ENCODE results near the gene DTNA.
"Not testable (repeated sequence)": the region's sequence is repeated elsewhere in the genome, so short reads cannot be mapped to it uniquely, and the experiment has no call there.

DTNA gene

DNA sequence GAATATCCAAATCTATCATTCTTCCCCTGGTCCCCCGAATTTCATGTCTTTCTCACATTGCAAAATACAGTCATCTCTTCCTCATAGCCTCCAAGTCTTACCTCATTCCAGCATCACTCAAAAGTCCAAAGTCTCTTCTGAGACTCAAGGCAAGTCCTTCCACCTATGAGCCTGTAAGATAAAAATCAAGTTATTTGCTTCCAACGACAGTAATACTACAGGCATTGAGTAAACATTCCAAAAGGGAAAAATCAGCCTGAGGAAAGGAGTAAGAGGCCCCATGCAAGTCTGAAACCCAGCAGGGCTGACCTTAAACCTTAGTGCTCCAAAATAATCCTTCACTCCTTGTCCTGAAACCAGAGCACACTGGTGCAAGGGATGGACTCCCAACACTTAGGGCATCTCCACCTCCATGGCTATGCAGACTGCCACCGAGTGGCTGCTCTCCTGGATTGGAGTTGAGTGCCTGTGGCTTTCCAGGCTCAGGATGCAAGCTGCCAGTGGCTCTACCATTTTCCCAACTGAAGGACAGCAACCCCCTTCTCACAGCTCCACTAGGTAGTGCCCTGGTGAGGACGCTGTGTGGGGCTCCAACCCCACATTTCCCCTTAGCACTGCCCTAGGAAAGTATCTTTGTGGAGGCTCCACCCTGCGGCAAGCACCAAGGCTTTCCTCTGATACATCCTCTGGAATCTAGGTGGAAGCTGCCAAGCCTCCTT is 16.3 kb downstream of the DTNA start:
- no peak for DNase-seq

DNA sequence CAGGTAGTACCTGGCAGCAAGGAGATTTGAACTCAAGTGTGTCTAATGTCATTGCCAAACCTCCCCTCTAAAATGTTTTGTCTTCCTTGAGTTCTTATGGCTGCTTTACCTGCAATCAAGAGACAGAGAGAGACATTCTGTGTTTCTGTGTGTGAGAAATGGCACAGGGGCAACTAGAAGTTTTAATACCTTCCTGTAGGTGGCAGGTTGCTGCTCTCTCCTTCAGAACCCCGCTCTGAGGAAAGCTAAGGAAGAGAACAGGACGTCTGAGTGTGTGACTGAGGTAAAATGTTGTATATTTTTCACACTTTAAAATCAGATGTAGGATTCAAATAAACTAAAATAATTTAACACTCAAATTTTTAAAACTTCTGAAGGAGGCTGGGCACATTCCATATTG is 19.2 kb downstream of the DTNA start:
- no peak for DNase-seq

DNA sequence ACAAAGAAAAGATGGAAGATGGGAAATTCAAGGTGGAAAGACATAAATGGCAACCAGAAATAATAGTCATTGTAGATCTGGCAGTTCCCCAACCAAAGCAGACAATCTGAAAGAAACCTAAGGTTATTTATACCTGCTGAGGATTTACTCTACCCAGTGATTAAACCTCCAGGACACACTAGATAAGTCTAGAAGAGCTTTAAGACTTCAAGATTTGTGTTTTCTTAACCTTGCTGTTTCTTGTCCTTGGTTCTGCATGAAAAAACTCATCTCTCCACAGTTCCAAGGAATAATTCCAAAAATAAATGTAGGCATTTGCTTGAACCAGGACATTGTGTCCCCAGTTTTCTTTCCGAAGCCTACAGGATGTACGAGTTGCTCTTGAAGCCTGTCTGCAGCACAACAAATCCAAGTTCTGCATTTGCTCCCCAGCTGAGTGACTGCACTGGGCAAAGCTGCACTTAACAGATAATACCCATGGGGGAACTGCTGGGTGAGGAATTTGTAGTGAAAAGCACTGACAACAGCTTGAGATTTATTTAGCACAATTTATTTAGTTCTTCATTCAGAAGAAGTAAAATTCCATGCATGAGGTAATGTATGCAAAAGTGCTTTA is 19.8 kb downstream of the DTNA start:
- no peak for DNase-seq

DNA sequence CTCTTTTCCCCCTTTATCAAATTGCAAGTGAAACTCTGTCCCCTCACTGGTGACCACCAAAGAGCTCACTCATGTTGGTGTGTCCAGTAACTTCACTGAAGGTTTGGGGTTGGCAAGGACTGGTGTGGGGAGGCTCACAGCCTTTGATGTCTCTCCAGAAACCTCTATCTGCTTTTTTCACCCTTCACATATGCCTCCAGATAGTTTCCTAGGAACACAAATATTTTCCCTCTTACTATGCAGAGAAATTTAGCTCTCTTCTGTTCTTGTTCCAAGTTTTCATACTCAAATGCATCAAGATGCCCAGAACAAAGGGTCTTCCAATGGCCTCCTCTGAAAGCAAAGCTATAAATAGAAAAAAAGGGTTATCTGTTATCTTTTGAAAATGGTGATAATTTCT is 20.7 kb downstream of the DTNA start:
- no peak for DNase-seq

DNA sequence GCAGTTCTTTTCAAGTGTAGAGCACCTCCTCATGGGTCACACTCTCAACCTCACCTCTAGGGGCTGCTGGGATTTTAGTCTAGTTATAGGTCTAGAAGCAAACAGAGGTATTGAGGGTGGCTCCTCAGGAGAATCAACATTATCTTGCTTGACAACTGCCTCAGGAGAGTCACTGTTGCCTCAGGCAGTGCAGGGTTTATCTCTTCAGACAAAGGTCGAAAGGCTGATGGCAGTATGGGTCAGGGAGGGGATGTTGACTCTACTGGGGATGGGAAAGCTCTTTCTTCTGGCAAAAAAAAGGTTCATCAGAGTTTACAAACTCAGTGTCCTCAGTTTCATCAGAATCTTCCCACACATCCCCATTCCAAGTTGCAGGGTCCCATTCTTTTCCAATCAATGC is 24.0 kb downstream of the DTNA start:
- no peak for DNase-seq

DNA sequence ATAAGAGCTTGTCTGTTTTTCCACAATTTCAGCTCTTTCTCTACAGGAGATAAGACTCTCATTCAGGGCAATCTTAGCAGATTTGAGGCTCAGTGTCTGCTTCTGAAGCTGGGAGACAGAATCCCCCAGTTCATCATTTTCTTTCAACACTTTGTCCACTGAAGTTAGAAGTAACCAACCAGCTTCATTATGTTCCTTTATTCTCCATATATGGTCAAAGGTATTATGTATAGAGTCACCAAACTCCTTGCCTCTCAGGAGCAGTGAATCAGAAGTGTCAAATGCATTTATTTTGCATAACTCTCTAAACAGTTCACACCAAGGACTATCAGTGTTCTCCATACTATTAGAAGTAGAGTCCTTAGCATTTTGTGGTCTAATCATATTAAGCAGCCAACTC is 24.4 kb downstream of the DTNA start:
- DNase-seq, result not testable (repeated sequence)

DNA sequence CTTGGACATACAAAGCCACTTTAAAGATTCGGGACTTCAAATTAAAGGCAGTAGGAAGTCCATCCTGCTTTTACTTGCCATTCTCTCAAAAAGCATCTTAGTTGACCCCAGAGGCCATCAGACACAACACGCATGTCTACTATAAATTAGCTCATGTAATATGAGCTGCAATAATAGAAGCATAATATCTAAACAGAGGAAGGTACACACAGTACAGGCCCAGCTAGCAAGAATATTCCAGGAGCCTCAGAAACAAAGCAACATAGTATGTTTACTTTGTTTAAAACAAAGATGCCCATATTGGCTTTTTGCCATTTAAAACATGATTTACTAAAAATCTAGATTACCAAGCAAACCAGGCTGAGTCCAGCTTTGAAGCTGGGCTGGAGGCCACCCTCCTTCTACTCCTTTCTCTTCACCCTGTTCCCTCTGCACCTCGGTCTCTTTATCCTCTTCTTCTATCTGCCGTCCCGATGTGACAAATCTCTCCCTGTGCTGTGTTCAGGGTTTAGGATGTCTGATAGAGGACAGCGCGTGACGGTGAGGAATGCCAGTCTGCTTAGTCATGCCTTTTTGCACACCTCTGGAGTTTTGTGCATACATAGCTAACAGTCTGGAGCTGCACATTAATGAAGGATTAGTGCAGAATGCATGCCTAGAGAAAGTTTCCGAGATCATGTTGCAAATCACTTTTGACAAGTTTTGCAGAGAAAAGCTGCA is 28.2 kb downstream of the DTNA start:
- DNase-seq, result no peak

DNA sequence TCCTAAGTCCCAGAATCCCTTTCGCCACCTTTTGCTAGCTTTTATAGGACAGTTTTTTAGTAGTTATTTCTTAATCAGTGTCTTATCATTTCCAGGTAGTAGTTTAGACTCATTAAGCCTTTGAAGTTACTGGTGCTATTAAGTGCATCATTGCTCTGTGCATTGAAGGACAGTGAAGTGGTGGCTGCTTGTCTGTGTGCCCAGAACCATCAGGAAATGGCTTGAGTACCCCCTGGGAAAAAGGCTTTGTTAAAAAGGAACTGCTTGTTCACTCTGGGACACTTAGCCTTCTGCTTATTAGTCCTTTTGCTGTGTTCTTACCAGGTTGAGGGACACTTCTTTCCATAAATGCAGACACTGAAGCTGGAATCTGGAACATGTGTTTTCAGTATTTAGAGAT is 30.0 kb downstream of the DTNA start:
- no peak for DNase-seq

DNA sequence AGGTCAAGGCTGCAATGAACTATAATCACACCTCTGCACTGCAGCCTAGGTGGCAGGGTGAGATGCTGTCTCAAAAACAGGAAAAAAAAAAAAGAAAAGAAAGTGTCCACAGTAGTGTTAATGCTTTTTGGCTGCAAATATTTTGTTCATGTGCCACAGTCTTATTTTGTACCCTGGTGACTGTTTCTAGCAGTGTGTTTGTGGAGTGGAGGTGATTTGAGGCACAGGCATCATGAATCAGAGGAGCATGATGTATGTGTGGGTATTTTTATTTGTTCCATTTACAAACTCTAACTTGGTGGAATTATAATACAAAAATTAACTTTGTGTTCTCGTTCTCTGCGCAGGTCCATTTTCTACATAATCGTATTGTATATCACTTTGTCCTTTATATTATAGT is 30.6 kb downstream of the DTNA start:
- no peak for DNase-seq

DNA sequence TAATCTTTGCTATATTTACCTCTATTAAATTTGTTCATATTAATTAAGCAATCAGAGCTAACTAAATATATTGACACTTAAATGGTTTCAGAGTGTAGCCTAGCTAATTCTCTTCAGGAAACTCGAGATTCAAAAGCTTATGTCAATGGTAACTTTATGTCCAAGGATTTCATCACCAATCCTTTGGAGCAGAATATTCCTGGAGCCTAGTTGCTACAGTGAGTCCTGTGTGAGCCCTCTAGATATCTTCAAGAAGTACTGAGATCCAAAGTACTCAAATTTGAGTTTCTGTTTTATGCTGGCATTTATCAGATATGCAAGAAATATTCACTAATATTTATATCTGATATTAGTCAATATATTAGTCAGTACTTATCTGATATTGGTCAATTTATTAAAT is 31.3 kb downstream of the DTNA start:
- DNase-seq, result no peak

DNA sequence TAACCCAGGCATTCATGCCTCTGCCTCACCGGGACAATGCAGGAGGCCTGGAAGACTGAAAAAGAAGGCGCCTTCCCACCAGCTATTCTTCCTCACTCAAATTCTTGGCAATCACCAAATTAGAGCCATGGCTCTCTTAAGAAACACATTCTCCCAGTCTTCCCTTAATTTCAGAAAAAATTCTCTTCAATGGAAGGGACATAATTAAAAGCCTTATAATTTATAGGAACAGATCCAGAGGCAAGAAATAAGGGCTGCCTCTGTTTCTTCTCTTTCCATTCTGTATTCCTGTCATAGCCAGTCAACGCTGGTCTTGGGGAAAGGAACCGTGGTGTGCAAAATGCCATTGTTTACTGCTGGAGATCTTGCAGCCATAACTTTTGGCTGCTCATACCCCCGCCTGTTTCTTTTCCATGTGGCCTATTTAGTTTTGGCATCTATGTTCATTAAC is 32.8 kb downstream of the DTNA start:
- no peak for DNase-seq

DNA sequence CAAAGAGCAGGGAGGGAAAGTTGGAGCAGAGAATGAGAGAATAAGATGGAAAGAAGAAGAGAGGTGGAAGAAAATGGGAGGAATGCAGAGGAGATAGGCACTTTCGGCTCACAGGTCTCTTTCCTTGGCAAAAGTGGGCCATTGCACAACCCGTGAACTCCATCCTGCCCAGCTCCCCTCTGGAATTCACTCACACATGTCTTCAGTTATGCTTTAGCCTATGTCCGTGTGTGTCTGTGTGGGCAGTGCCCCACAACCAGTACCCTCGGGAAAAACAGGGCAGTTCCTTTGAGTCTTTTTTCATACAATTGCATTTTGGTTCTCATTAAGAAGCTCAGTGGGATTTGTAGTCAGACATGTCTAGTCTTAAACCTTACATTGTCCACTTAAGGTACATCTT is 34.5 kb downstream of the DTNA start:
- no peak for DNase-seq

DNA sequence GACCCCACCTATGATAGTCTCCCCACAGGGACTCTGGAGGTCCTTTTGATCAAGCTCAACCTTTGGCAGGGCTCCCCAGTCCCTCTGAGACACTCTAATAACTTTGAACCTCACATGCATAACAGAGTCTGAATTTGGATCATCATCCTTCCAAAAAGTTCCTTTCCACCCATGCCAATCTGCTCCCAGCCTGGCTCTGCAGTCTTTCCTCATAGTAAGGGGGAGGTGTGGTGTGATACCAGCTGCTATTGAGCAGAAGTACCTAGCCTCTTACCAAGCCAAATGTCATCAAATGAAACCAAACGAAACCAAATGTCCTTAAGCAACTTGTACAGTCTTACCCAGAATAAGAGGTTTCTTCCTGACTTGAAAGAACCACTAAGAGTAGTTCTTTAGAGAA is 36.5 kb downstream of the DTNA start:
- DNase-seq, result no peak

DNA sequence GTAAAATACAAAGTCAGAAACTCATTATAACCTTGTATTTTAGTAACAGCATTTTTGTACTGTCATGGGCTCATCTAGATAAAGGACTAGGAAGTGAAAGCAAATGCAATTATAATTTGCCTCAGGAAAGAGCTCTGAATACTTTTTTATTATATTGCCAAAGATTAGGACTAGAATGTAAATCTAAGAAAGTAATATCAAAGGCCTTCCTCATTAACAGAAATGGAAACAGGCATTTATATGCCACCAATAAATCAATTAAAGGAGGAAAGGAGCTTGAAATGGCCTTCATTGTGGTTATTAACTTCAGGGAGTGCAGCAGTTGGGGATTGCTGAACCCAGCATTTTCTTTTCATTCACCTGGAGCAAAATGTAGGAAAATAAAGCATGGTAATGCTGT is 39.6 kb downstream of the DTNA start:
- DNase-seq, result no peak

DNA sequence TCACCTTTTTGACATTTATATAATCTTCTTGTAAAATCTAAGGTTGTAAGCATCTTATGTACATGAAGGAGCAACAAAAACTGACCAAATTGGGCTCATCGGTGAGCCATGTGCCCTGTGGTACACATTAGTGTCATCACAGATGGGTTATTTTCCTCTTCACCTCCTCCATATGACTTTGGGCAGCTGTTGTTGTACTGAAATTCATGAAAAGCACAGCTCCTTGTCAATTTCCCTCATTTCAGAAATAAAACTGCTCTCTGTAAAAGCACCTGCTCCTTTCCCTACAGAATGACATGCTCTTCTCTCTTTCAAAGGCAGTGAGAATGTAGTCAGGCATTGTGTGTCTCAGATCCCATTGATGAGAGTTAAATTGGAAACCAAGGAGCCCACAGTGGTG is 42.0 kb downstream of the DTNA start:
- DNase-seq, result no peak

DNA sequence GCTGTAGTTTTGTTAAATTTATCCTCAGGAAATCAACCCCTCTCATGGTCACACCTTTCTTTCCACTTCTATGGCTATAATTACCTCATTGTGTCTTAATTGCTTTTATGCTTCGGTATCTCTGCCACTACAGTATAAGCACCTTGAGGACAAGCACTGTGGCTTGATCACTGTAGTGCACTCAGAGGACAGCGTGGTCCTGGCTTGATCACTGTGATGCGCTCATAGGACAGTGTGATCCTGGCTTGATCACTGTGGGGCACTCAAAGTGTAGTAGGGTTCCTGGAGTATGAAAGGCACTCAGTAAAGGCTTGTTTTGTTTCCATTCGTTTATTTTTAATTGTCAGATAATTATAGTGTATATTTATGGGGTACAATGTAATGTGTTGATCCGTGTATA is 44.2 kb downstream of the DTNA start:
- no peak for DNase-seq

DNA sequence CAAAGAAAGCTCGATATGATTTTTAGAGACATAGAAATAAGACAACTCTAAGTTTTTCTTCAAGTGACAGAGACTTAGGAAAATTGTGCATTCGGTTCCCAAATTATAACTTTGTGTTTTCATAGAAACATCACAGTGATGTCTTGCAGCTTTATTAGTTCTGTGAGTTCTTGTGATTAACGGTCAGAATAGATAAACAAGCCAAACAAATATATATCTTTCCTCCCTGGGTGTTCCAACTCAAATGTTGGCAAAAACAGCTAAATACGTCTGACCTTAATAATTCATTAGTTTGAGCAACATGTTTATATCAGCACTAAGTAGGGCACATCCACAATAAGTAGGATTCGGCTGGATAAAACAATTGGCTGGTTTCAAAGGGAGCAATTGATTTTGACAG is 47.6 kb downstream of the DTNA start:
- DNase-seq, result no peak

DNA sequence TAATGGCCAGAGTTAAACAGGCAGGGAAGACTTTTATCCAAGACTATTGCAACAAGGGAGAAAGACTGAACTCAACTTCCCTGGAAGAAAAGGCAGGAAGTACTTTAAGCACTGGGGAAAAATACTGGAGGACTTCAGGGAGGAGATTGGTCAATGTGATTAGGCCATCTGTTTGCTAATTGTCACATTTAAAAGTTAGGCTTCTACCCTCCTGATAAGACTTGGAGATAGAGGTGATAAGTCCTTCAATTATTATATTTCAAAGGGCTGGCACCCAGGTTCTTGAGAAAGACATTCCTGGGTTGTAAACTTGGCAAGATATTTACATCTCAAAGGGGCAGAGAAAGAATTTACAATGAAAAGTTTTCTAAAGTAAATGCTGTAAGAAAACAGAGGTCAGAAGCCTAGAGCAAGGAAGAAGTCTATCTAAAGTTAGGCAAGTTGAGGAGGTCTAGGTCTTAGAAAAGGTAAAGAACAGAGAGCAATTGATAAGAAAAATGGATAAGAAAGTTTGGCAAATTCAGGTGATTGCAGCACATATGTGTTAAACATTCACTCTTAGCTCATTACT is 48.4 kb downstream of the DTNA start:
- no peak for DNase-seq

DNA sequence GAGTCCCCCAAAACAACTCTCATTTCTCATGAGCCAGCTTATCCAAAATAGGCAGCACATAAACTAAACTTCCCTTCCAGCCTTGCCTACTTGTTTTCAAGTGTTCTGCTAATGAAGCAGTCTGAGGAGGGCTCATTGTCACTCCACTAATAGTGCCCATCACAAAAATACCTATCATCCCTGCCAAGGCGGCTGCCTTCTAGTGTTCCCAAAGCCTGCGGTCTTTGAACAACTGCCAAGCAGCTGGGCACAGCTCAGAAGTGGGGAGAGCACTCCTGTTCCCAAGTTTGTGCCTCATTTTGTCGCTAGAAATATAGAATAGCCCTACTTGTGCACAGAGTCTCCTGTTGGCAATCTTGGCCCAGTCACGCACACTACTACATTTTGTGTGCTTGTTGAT is 50.3 kb downstream of the DTNA start:
- DNase-seq, result no peak

DNA sequence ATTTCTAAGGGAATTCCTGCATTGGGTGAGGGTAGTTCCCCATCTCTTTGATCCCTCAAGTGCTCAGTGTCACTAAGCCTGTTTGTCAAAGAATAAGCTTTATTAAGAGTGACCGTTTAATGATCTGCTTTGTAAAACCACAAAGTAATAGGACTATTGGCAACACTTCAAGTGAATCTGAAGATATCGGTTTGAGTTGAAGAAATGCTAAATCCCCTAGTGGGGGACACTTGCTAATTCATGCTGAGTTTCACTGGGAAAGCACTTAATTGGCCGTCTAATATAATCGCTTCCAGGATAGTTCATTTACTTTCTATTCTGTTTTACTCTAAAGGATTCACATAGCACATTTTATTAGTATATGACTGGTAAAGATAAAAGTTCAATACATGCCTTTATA is 54.4 kb downstream of the DTNA start:
- no peak for DNase-seq

DNA sequence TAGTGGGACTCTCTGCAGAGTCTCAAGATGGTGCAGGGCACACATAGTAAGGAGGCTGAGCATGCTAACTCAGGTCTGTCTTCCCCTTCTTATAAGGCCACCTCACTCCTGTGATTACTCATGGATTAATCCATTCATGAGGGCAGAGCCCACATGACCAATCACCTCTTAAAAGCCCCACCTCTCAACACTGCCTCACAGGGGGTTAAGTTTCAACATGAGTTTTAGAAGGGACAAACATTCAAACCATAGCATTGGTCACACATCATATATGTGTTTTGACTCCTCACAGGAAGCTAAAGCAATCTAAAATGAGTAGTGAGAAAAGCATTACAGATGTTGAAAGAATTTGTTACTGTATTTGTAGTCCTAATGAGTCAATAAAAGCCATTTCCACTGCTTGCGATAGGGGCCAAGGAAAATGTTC is 57.5 kb downstream of the DTNA start:
- DNase-seq, result no peak

DNA sequence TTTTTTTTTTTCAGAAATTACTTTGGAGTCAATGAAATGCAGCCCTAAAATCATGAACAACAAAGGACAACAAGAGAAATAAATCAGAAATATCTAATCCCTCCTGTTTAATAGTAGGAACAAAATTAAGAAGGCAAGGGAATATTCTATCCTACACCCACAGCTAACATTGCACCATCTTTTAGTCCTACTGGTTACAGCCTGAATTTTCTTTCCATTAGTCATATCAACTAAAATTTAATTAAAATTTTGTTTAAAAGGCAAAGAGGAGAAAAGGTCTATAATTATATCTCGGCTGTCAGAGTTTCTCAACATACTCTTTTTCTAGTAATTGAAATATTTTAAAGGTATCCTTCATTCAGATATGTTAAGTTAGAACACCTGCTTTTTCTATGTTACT is 61.9 kb downstream of the DTNA start:
- no peak for DNase-seq

DNA sequence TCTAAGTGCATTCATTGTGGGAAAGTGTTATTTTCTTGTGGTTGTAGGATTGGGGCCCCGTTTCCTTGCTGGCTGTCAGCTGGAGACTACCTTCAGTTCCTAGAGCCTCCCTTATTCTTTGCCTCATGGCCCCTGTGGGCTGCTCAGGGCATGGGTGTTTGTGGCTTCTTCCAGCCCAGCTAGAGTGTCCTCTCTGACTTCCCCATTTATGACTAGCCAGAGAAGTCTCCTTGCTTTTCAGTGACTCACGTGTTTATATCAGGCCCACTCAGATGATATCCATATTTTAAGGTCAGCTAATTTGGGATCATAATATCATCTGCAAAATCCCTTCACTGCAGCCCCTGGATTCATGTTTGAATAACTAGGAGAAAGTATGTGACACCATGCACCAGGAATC is 62.8 kb downstream of the DTNA start:
- no peak for DNase-seq

DNA sequence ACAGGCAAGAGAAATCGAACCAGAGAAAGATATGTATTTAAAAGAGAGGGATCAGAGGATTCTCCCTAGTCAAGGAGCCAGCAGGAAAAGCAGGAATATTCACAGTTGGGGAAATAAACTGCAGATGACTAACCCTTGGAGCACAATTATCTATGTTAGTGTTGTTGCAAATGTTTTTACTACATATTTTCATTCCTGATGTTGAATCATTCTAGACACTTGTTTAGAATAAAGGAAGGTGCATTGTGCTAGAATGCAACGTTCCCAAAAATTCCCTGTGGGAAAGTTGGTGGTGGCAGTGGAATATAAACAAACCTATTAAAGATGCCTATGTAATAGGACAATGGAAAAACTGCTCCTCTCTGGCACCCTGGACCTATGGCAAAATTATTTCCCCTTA is 63.3 kb downstream of the DTNA start:
- no peak for DNase-seq

All from activated CD4-positive, alpha-beta T cell treated with anti-CD3 and anti-CD28 coated beads, Interleukin-2, amount 50 U/mL, for 48 hours (primary cell).